Measurements from ENCODE around the gene PLXNA4. TPM values are rescaled to one million over a fixed set of nuclear protein-coding genes. Genes with fewer than 3 reads are reported as not detected.

The PLXNA4 gene
- total RNA-seq, 1 experiment from 2014 or later, result 0.10 TPM

DNA sequence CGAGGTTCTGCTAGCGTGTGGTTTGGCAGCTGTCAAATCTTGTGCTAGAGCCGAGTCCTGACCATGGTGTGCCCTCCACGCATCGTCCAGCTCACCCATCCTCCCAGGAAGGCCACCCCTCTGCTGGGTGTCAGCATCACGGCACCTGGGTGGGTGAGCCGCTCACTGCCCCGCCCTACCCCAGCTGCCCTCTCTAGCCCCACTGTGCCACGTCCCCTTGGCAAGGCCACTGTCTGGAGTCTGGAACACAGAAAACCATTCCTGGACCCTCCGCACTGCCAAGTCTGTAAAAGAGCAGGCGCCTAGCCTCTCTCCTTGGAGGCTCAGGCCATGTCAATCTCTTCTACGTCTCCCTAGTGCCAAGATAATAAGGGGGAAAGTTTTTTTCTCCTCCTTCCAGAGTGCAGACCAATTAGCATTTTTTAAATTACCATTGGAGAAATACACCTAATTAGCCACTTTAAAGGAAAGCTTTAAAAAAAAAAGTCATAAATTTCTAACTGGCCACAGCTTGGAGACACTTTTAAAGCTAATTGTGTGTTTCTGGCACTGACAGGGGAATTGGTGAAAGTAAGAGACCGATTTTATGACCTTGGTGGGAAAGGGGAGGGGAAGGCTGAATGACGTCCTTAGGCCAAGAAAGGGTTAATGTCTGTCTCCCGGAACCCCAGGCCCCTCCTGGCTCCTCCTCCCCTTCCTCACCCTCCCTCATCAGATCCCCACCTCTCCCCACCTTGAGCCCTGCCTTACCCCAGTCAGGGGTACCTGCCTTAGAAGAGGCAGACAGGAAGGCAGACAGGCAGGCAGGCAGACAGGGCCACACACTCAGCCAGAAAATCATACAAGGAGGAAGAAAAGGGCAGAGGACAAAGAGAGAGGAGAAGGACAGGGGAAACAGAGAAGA is 151.2 kb downstream of the PLXNA4 start:
- Histone ChIP-seq H3K27me3 (ENCODE audit: control insufficient read depth, insufficient read depth, low read length) (peaks cover 4% of the 10 kb centered on the region; the same call in 1 of the 2 replicates), H3K36me3 (ENCODE audit: control insufficient read depth, insufficient read depth, low read length) (no peaks in the 10 kb centered on the region), H3K4me1 (ENCODE audit: control insufficient read depth, insufficient read depth, low read length) (no peaks in the 10 kb centered on the region), H3K9me3 (ENCODE audit: control insufficient read depth, insufficient read depth, low read depth, low read length) (no peaks in the 10 kb centered on the region), H3K27ac (ENCODE audit: low read length) (no peak overlapping the region), H3K4me3 (ENCODE audit: low read depth in 2 of 2, low read length in 2 of 2) (no peak overlapping the region)
- ChIA-PET CTCF (no interaction called here), POLR2A (no interaction called here)
- no peak for TF ChIP-seq SIN3A (IDR thresholded peaks at IDR 0.05; ENCODE audit: borderline replicate concordance, insufficient read depth, low read depth, low read length)
- TF ChIP-seq TCF7L2 (IDR thresholded peaks at IDR 0.05; ENCODE audit: low read depth, low read length), result no peak
- TF ChIP-seq, protein P1, sequence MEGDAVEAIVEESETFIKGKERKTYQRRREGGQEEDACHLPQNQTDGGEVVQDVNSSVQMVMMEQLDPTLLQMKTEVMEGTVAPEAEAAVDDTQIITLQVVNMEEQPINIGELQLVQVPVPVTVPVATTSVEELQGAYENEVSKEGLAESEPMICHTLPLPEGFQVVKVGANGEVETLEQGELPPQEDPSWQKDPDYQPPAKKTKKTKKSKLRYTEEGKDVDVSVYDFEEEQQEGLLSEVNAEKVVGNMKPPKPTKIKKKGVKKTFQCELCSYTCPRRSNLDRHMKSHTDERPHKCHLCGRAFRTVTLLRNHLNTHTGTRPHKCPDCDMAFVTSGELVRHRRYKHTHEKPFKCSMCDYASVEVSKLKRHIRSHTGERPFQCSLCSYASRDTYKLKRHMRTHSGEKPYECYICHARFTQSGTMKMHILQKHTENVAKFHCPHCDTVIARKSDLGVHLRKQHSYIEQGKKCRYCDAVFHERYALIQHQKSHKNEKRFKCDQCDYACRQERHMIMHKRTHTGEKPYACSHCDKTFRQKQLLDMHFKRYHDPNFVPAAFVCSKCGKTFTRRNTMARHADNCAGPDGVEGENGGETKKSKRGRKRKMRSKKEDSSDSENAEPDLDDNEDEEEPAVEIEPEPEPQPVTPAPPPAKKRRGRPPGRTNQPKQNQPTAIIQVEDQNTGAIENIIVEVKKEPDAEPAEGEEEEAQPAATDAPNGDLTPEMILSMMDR (IDR thresholded peaks at IDR 0.05), result no peak
- TF ChIP-seq, protein P2, sequence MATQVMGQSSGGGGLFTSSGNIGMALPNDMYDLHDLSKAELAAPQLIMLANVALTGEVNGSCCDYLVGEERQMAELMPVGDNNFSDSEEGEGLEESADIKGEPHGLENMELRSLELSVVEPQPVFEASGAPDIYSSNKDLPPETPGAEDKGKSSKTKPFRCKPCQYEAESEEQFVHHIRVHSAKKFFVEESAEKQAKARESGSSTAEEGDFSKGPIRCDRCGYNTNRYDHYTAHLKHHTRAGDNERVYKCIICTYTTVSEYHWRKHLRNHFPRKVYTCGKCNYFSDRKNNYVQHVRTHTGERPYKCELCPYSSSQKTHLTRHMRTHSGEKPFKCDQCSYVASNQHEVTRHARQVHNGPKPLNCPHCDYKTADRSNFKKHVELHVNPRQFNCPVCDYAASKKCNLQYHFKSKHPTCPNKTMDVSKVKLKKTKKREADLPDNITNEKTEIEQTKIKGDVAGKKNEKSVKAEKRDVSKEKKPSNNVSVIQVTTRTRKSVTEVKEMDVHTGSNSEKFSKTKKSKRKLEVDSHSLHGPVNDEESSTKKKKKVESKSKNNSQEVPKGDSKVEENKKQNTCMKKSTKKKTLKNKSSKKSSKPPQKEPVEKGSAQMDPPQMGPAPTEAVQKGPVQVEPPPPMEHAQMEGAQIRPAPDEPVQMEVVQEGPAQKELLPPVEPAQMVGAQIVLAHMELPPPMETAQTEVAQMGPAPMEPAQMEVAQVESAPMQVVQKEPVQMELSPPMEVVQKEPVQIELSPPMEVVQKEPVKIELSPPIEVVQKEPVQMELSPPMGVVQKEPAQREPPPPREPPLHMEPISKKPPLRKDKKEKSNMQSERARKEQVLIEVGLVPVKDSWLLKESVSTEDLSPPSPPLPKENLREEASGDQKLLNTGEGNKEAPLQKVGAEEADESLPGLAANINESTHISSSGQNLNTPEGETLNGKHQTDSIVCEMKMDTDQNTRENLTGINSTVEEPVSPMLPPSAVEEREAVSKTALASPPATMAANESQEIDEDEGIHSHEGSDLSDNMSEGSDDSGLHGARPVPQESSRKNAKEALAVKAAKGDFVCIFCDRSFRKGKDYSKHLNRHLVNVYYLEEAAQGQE (IDR thresholded peaks at IDR 0.05; ENCODE audit: insufficient read depth in 1 of 2, low read depth in 2 of 2, low read length in 1 of 2), result no peak
- in situ Hi-C loops (cut with HindIII; ENCODE audit: low pct_unique_long_range_greater_than_20kb, low sequenced_read_pairs), result no loop called here
- intact Hi-C loops (cut with micrococcal nuclease; ENCODE audit: unreplicated experiment), result no loop called here
- DNase-seq (ENCODE audit: low read depth, low spot score) (no peak), ATAC-seq (no peak)
- no TSS peak for BruUV-seq (replicated peaks)

DNA sequence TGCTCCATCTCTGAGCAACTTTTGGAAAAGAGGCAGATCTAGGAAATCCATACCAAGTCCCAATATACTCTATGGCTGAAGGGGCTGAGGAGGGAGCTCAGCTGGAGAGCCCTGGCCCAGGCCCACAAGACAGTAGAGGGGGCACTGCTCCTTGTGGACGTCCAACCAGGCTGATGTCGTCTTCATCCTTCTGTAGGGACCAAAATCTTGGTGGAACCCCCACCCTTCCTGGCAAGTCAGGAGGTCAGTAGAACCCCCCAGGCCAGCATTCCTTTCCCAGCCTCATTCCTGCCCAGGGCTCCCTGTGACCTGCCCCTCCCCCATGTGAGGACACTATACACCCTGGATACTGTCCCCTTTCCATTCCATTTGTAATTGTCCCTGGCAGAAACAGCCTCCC is 152.0 kb downstream of the PLXNA4 start:
- intact Hi-C loops (cut with micrococcal nuclease; ENCODE audit: unreplicated experiment), result no loop called here
- no peak overlapping the region for H3K4me3 ChIP-seq (ENCODE audit: low read depth in 2 of 2, low read length in 2 of 2)
- H3K27ac ChIP-seq (ENCODE audit: low read length), result no peak overlapping the region
- ChIA-PET POLR2A (no interaction called here), CTCF (no interaction called here)
- no TSS peak for BruUV-seq (replicated peaks)
- in situ Hi-C loops (cut with HindIII; ENCODE audit: low pct_unique_long_range_greater_than_20kb, low sequenced_read_pairs), result no loop called here
- peaks cover 4% of the 10 kb centered on the region; the same call in 1 of the 2 replicates for H3K27me3 ChIP-seq (ENCODE audit: control insufficient read depth, insufficient read depth, low read length)
- H3K36me3 ChIP-seq (ENCODE audit: control insufficient read depth, insufficient read depth, low read length), result no peaks in the 10 kb centered on the region
- no peaks in the 10 kb centered on the region for H3K4me1 ChIP-seq (ENCODE audit: control insufficient read depth, insufficient read depth, low read length)
- no peak for ATAC-seq
- no peaks in the 10 kb centered on the region for H3K9me3 ChIP-seq (ENCODE audit: control insufficient read depth, insufficient read depth, low read depth, low read length)
- no peak for DNase-seq (ENCODE audit: low read depth, low spot score)
- TF ChIP-seq TCF7L2 (IDR thresholded peaks at IDR 0.05; ENCODE audit: low read depth, low read length) (no peak), POLR2AphosphoS5 (IDR thresholded peaks at IDR 0.05; ENCODE audit: low read depth, low read length) (no peak), SIN3A (IDR thresholded peaks at IDR 0.05; ENCODE audit: borderline replicate concordance, insufficient read depth, low read depth, low read length) (no peak)
- TF ChIP-seq, protein P1 (IDR thresholded peaks at IDR 0.05), result no peak
- TF ChIP-seq, protein P2 (IDR thresholded peaks at IDR 0.05; ENCODE audit: insufficient read depth in 1 of 2, low read depth in 2 of 2, low read length in 1 of 2), result no peak

Measured in Panc1 (cell line).